Amniotic epithelial cell (primary cell): ENCODE measurements around the gene CCDC9B.

Experiments used
- DNase-seq: peaks from one replicate; pipeline ENCODE4 v3.0.0-alpha.2; 2010; ENCODE audit warnings: low read depth

Gene CCDC9B

GRCh38 chr15:40289140-40289775, 51.5 kb downstream of the CCDC9B start:
- DNase-seq: no peak

GRCh38 chr15:40287968-40288367, 52.8 kb downstream of the CCDC9B start:
- DNase-seq: no peak

- no peak for DNase-seq
Measured at GRCh38 chr15:40287505-40287904, 53.2 kb downstream of the CCDC9B start.

- no peak for DNase-seq
Measured at GRCh38 chr15:40286794-40287193, 53.9 kb downstream of the CCDC9B start.

GRCh38 chr15:40286061-40286532, 54.6 kb downstream of the CCDC9B start:
- DNase-seq: no peak

GRCh38 chr15:40285554-40286011, 55.2 kb downstream of the CCDC9B start:
- DNase-seq: peak; percentile 11

- peak; percentile 22 for DNase-seq
Measured at GRCh38 chr15:40285151-40285550, 55.6 kb downstream of the CCDC9B start.

GRCh38 chr15:40283615-40284300, 57.0 kb downstream of the CCDC9B start:
- no peak for DNase-seq

- DNase-seq: no peak
Measured at GRCh38 chr15:40282869-40283614, 57.7 kb downstream of the CCDC9B start, which contains the start of gene ANKRD63. TSS of gene ANKRD63 (minus strand) at chr15:40283064. CDS start at chr15:40282586, 478 bp downstream.

GRCh38 chr15:40282147-40282868, 58.4 kb downstream of the CCDC9B start:
- no peak for DNase-seq

- no peak for DNase-seq
Measured at GRCh38 chr15:40281801-40282146, 59.0 kb downstream of the CCDC9B start.
